Hematopoietic multipotent progenitor cell treated with erythropoietin and hydrocortisone succinate and interleukin-3 and kit ligand, for 4 days (in vitro differentiated cells): Measurements from ENCODE around the gene GABRB2.

Source experiments
- DNase-seq: peaks from one replicate; pipeline ENCODE4 v3.0.0-alpha.2; 2015

The GABRB2 gene

GRCh38 chr5:161471211-161471950 is 75.1 kb downstream of the GABRB2 start:
- DNase-seq: no peak

GRCh38 chr5:161467703-161468102 is 78.8 kb downstream of the GABRB2 start:
- no peak for DNase-seq

- DNase-seq: no peak
Measured at GRCh38 chr5:161460741-161461140, 85.8 kb downstream of the GABRB2 start.

GRCh38 chr5:161446655-161447054 is 99.9 kb downstream of the GABRB2 start:
- DNase-seq: no peak

- no peak for DNase-seq
Measured at GRCh38 chr5:161442471-161442870, 104.1 kb downstream of the GABRB2 start.

GRCh38 chr5:161432798-161433197 is 113.7 kb downstream of the GABRB2 start:
- no peak for DNase-seq

GRCh38 chr5:161431963-161432362 is 114.6 kb downstream of the GABRB2 start:
- no peak for DNase-seq

- no peak for DNase-seq
Measured at GRCh38 chr5:161421067-161421466, 125.5 kb downstream of the GABRB2 start.

- DNase-seq: no peak
Measured at GRCh38 chr5:161420521-161420920, 126.0 kb downstream of the GABRB2 start.

GRCh38 chr5:161414896-161415295 is 131.6 kb downstream of the GABRB2 start:
- no peak for DNase-seq

GRCh38 chr5:161414037-161414436 is 132.5 kb downstream of the GABRB2 start:
- no peak for DNase-seq

GRCh38 chr5:161412792-161413191 is 133.7 kb downstream of the GABRB2 start:
- DNase-seq: no peak

GRCh38 chr5:161411156-161411555 is 135.4 kb downstream of the GABRB2 start:
- no peak for DNase-seq

GRCh38 chr5:161410640-161411039 is 135.9 kb downstream of the GABRB2 start:
- no peak for DNase-seq

GRCh38 chr5:161409471-161409870 is 137.1 kb downstream of the GABRB2 start:
- no peak for DNase-seq

GRCh38 chr5:161406880-161407279 is 139.6 kb downstream of the GABRB2 start:
- no peak for DNase-seq

GRCh38 chr5:161403996-161404395 is 142.5 kb downstream of the GABRB2 start:
- no peak for DNase-seq

GRCh38 chr5:161403121-161403520 is 143.4 kb downstream of the GABRB2 start:
- DNase-seq: no peak

GRCh38 chr5:161400583-161400982 is 145.9 kb downstream of the GABRB2 start:
- no peak for DNase-seq

- no peak for DNase-seq
Measured at GRCh38 chr5:161399996-161400562, 146.4 kb downstream of the GABRB2 start.

GRCh38 chr5:161397448-161397847 is 149.1 kb downstream of the GABRB2 start:
- no peak for DNase-seq

- DNase-seq: no peak
Measured at GRCh38 chr5:161396171-161396570, 150.4 kb downstream of the GABRB2 start.

GRCh38 chr5:161391724-161392123 is 154.8 kb downstream of the GABRB2 start:
- no peak for DNase-seq

GRCh38 chr5:161391016-161391415 is 155.5 kb downstream of the GABRB2 start:
- no peak for DNase-seq

- no peak for DNase-seq
Measured at GRCh38 chr5:161387121-161387520, 159.4 kb downstream of the GABRB2 start.
